ENCODE data around the gene NCAPD2. TPM values are rescaled to one million over a fixed set of nuclear protein-coding genes. Genes with fewer than 3 reads are reported as not detected.

Gene NCAPD2
- total and polyA plus RNA-seq, 2 donors (not counting 1 experiment from before 2014, with no cell fraction given): 19.9 to 42.1 TPM

GRCh38 chr12:6522193-6522592 is 28.3 kb downstream of the NCAPD2 start:
- no peak for ATAC-seq (ENCODE audit: low read depth)
- POLR2A ChIA-PET: interaction anchor here (0.7 kb wide), 1 partner anchor 83 kb away, joined by 3 read pairs; no protein-coding TSS in a partner anchor

GRCh38 chr12:6523708-6524107 is 29.8 kb downstream of the NCAPD2 start:
- Histone ChIP-seq H3K4me2 (replicated peaks; ENCODE audit: low read depth, low read length, poor library complexity, severe bottlenecking) (no peak overlapping the region), H3K79me2 (ENCODE audit: control insufficient read depth, insufficient read depth, low read length) (no peaks in the 10 kb centered on the region), H3K9me3 (ENCODE audit: control extremely low read depth in 1 of 3, control insufficient read depth in 2 of 3, insufficient read depth in 1 of 3, low read length in 2 of 3) (no peaks in the 10 kb centered on the region), H3K36me3 (replicated peaks in 1 of 2; ENCODE audit: control extremely low read depth in 1 of 2, control insufficient read depth in 1 of 2, extremely low read depth in 1 of 2, insufficient read depth in 2 of 2, low read length in 1 of 2) (peaks cover 9 to 91% of the 10 kb centered on the region in 2 experiments), H4K20me1 (ENCODE audit: control insufficient read depth, insufficient read depth, low read length, poor library complexity, severe bottlenecking) (no peaks in the 10 kb centered on the region), H3K27ac (ENCODE audit: low read length in 2 of 2) (no peak overlapping the region), H3K9ac (ENCODE audit: low read length) (no peak overlapping the region), H3K27me3 (replicated peaks in 1 of 4; ENCODE audit: control extremely low read depth in 1 of 4, control insufficient read depth in 3 of 4, insufficient read depth in 4 of 4, low read length in 3 of 4) (no peaks in the 10 kb centered on the region), H3K4me1 (ENCODE audit: control insufficient read depth in 2 of 2, insufficient read depth in 2 of 2, low read length in 2 of 2) (no peaks in the 10 kb centered on the region), H2AFZ (ENCODE audit: insufficient read depth, low read depth, low read length, poor library complexity, severe bottlenecking) (no peak overlapping the region), H3K4me3 (ENCODE audit: control extremely low read depth in 1 of 5, extremely low read depth in 1 of 5, insufficient read depth in 1 of 5, low read depth in 2 of 5, low read length in 4 of 5) (no peak overlapping the region)
- no peak for DNase-seq
- H3K27me3 Mint-ChIP-seq: no peaks in the 10 kb centered on the region
- H3K4me1 Mint-ChIP-seq: no peaks in the 10 kb centered on the region
- CTCF ChIA-PET: interaction anchor here (1.0 to 1.3 kb wide), 2 partner anchors 9 to 15 kb away, joined by 3 to 4 read pairs; no protein-coding TSS in a partner anchor
- no peaks in the 10 kb centered on the region for H3K9me3 Mint-ChIP-seq (ENCODE audit: insufficient read depth)
- no peak overlapping the region for H3K27ac Mint-ChIP-seq
- no peak for ATAC-seq (ENCODE audit: low read depth)
- WGBS (ENCODE audit: insufficient coverage): no CpG with 5 or more reads among the region's 3 CpGs
- POLR2A ChIA-PET: no interaction called here
- no peak overlapping the region for H3K4me3 Mint-ChIP-seq
- intact Hi-C loops (cut with micrococcal nuclease): no loop called here
- TF ChIP-seq CTCF (IDR thresholded peaks at IDR 0.05) (no peak), EZH2 (IDR thresholded peaks at IDR 0.05; ENCODE audit: borderline replicate concordance, insufficient read depth, low read depth, low read length, poor library complexity, severe bottlenecking) (no peak)

More at GRCh38 chr12:6522193-6522592, 28.3 kb downstream of the NCAPD2 start:
- H3K4me1 ChIP-seq (ENCODE audit: control insufficient read depth in 2 of 2, insufficient read depth in 2 of 2, low read length in 2 of 2): no peaks in the 10 kb centered on the region
- CTCF ChIA-PET: interaction anchor here (0.7 kb wide), 1 partner anchor 16 kb away, joined by 3 read pairs; no protein-coding TSS in a partner anchor
- H3K27ac ChIP-seq (ENCODE audit: low read length in 2 of 2): no peak overlapping the region
- no peak overlapping the region for H2AFZ ChIP-seq (ENCODE audit: insufficient read depth, low read depth, low read length, poor library complexity, severe bottlenecking)
- no peaks in the 10 kb centered on the region for H3K27me3 ChIP-seq (replicated peaks in 1 of 4; ENCODE audit: control extremely low read depth in 1 of 4, control insufficient read depth in 3 of 4, insufficient read depth in 4 of 4, low read length in 3 of 4)
- no peak for TF ChIP-seq EZH2 (IDR thresholded peaks at IDR 0.05; ENCODE audit: borderline replicate concordance, insufficient read depth, low read depth, low read length, poor library complexity, severe bottlenecking)
- no peak for TF ChIP-seq CTCF (IDR thresholded peaks at IDR 0.05)
- no peaks in the 10 kb centered on the region for H3K79me2 ChIP-seq (ENCODE audit: control insufficient read depth, insufficient read depth, low read length)
- no peak overlapping the region for H3K4me2 ChIP-seq (replicated peaks; ENCODE audit: low read depth, low read length, poor library complexity, severe bottlenecking)
- Mint-ChIP-seq H3K4me1 (no peaks in the 10 kb centered on the region), H3K9me3 (ENCODE audit: insufficient read depth) (no peaks in the 10 kb centered on the region), H3K27me3 (no peaks in the 10 kb centered on the region), H3K4me3 (no peak overlapping the region), H3K27ac (no peak overlapping the region)
- no peak for DNase-seq
- H3K4me3 ChIP-seq (ENCODE audit: control extremely low read depth in 1 of 5, extremely low read depth in 1 of 5, insufficient read depth in 1 of 5, low read depth in 2 of 5, low read length in 4 of 5): no peak overlapping the region
- H3K36me3 ChIP-seq (replicated peaks in 1 of 2; ENCODE audit: control extremely low read depth in 1 of 2, control insufficient read depth in 1 of 2, extremely low read depth in 1 of 2, insufficient read depth in 2 of 2, low read length in 1 of 2): peaks cover 9 to 87% of the 10 kb centered on the region in 2 experiments
- H3K9ac ChIP-seq (ENCODE audit: low read length): no peak overlapping the region
- intact Hi-C loops (cut with micrococcal nuclease): no loop called here
- 80% methylated on average over 5 of the region's 10 CpGs for WGBS (ENCODE audit: insufficient coverage)
- H4K20me1 ChIP-seq (ENCODE audit: control insufficient read depth, insufficient read depth, low read length, poor library complexity, severe bottlenecking): no peaks in the 10 kb centered on the region
- H3K9me3 ChIP-seq (ENCODE audit: control extremely low read depth in 1 of 3, control insufficient read depth in 2 of 3, insufficient read depth in 1 of 3, low read length in 2 of 3): no peaks in the 10 kb centered on the region

Measured in B cell (primary cell).